Upper lobe of right lung (tissue), 1 donor: Measurements from ENCODE around the gene PAK4. TPM values are rescaled to one million over a fixed set of nuclear protein-coding genes. Genes with fewer than 3 reads are reported as not detected.

ENCODE experiments used
- ATAC-seq: fragments of 200-7000 bp; cut with Tn5 transposase; one replicate; pipeline ENCODE4 v1.9.1; 2020; ENCODE audit warnings: mild to moderate bottlenecking, moderate library complexity
- DNase-seq: peaks from one replicate; pipeline ENCODE4 v3.0.0-alpha.2; 2020
- H3K27ac ChIP-seq: fragments of 200-600 bp; one replicate; pipeline ENCODE4 v1.8.0; 2022
- H3K27me3 ChIP-seq: fragments of 200-600 bp; one replicate; pipeline ENCODE4 v1.8.0; 2022; ENCODE audit warnings: mild to moderate bottlenecking
- H3K36me3 ChIP-seq: fragments of 200-600 bp; one replicate; pipeline ENCODE4 v1.8.0; 2022
- H3K4me1 ChIP-seq: fragments of 200-600 bp; one replicate; pipeline ENCODE4 v1.8.0; 2022
- H3K4me3 ChIP-seq: fragments of 200-600 bp; one replicate; pipeline ENCODE4 v1.8.0; 2022; ENCODE audit warnings: mild to moderate bottlenecking
- H3K9me3 ChIP-seq: fragments of 200-600 bp; one replicate; pipeline ENCODE4 v1.8.0; 2022
- intact Hi-C: fragments of 100-400 bp; cut with DNase I; formaldehyde crosslinking; loops from one replicate; pipeline ENCODE4 v1.11.0; 2022
- total RNA-seq: library from RNA; stranded (reverse); fragmentation: NEBNext Ultra II Directional; extraction: Animal tissue kit (Norgen Biotek cat#: 25700); gene quantifications from one replicate; pipeline ENCODE4 v1.2.1, GENCODE V29; 2021
- TF ChIP-seq, protein P1 (sequence below): fragments of 200-600 bp; IDR thresholded peaks from one replicate; pipeline ENCODE4 v1.8.0; 2022; ENCODE audit warnings: antibody characterized with exemption
- donor health status: DM: no; HTN: yes; CAD: no; lungs with severe emphysema.

PAK4 gene
- total RNA-seq, 1 donor from 2014 or later = 72.8 TPM

DNA sequence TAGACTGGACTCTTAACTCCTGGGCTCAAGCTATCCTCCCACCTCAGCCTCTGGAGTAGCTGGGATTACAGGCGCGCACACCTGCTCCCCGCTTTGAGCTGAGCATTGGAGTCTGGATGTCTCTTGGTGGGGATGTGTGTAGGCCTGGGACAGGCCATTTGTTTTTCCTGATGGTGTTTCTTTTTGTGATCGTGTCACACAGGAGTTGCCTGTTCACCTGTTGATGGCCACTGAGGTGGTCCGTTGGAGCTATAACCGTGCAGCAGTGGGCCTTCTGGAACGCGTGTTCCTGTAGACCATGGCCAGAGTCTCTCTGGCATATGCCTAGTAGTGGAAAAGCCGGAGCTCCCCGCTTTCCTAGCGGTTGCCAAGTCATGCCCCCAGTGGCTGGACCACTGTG, 3.5 kb downstream of the PAK4 start:
- Histone ChIP-seq H3K4me1 (peaks cover 56% of the 10 kb centered on the region), H3K27ac (peak overlapping the region; percentile 51), H3K4me3 (no peak overlapping the region), H3K36me3 (no peaks in the 10 kb centered on the region), H3K9me3 (no peaks in the 10 kb centered on the region), H3K27me3 (no peaks in the 10 kb centered on the region)
- intact Hi-C loops = loop anchor here (10.0 kb wide), 1 partner anchor 196 kb away; the partner anchor contains the start of gene LRFN1
- TF ChIP-seq, protein P1, sequence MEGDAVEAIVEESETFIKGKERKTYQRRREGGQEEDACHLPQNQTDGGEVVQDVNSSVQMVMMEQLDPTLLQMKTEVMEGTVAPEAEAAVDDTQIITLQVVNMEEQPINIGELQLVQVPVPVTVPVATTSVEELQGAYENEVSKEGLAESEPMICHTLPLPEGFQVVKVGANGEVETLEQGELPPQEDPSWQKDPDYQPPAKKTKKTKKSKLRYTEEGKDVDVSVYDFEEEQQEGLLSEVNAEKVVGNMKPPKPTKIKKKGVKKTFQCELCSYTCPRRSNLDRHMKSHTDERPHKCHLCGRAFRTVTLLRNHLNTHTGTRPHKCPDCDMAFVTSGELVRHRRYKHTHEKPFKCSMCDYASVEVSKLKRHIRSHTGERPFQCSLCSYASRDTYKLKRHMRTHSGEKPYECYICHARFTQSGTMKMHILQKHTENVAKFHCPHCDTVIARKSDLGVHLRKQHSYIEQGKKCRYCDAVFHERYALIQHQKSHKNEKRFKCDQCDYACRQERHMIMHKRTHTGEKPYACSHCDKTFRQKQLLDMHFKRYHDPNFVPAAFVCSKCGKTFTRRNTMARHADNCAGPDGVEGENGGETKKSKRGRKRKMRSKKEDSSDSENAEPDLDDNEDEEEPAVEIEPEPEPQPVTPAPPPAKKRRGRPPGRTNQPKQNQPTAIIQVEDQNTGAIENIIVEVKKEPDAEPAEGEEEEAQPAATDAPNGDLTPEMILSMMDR = no peak
- no peak for ATAC-seq
- DNase-seq = no peak

DNA sequence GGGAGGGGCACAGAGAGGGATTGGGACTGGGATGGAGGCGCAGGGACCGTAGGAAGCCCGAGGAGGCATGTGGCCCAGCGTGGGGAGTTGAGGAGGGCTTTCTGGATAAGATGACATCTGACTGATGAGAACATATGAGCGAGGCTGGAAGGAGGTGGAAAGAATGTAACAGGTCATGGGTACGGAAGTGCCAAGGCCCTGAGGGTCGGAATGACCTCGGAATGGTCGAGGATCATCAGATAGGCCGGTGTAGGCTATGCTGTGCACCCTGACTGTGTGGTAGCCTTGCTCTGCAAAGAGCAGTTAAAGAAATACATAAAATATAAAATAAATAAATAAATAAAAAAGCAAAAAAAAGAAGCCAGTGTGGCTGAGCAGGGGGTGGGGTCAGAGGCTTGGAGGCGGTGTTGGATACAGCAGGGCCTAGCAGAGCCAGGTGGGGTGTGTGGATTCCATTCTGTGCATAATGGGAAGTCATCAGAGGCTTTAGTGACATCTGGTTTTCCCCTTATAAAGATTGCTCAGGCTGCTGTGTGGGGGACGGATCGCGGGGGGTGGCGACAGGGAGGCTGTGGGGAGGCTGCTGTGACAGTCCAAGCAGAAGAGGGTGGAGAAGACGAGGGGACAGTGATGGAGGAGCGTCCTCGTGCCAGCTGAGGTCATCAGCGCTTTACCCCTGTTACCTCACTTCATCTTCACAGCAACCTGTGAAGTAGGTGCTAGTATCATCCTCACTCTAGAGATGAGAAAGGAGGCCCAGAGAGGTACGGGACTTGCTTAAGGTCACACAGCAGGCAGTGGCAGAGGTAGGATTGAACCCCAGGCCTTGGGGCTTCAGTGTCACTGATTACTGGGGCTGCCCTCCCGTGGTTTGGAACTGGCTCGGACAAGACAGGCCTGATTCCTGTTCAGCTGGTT, 5.0 kb downstream of the PAK4 start:
- intact Hi-C loops = no loop called here
- H3K36me3 ChIP-seq = no peaks in the 10 kb centered on the region
- H3K27ac ChIP-seq = peak overlapping the region; percentile 78
- no peaks in the 10 kb centered on the region for H3K27me3 ChIP-seq
- no peaks in the 10 kb centered on the region for H3K9me3 ChIP-seq
- TF ChIP-seq, protein P1 = no peak
- H3K4me1 ChIP-seq = peaks cover 58% of the 10 kb centered on the region
- ATAC-seq = no peak
- no peak for DNase-seq
- no peak overlapping the region for H3K4me3 ChIP-seq

DNA sequence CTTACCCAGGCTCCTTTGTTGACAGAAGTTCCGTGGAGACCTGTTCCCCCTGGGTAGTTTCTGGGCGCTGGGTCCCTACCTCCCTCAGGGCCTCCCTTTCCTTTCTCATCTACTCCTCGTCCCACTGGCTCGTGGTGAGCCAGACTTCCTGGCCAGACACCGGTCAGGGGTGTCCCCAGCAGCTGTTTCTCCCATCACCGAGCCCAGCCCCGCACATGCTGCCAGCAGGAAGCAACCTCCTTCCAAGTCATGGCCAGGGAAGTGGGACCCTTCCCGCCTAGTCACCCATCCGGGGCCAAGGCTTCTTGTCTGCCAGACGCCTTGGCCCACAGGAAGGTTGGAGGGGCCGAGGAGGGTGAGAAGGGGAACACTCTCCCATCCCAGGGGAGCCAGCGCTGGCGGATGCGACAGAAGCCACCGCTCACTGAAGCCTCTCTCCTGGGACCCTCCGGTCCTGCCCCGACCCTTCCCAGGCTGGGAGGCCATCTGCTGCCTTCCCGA, 5.7 kb downstream of the PAK4 start:
- peak; percentile 1 for ATAC-seq
- intact Hi-C loops = no loop called here
- Histone ChIP-seq H3K4me3 (no peak overlapping the region), H3K36me3 (no peaks in the 10 kb centered on the region), H3K4me1 (peaks cover 60% of the 10 kb centered on the region), H3K9me3 (no peaks in the 10 kb centered on the region), H3K27ac (peak overlapping the region; percentile 78), H3K27me3 (no peaks in the 10 kb centered on the region)
- TF ChIP-seq, protein P1 = no peak
- no peak for DNase-seq

DNA sequence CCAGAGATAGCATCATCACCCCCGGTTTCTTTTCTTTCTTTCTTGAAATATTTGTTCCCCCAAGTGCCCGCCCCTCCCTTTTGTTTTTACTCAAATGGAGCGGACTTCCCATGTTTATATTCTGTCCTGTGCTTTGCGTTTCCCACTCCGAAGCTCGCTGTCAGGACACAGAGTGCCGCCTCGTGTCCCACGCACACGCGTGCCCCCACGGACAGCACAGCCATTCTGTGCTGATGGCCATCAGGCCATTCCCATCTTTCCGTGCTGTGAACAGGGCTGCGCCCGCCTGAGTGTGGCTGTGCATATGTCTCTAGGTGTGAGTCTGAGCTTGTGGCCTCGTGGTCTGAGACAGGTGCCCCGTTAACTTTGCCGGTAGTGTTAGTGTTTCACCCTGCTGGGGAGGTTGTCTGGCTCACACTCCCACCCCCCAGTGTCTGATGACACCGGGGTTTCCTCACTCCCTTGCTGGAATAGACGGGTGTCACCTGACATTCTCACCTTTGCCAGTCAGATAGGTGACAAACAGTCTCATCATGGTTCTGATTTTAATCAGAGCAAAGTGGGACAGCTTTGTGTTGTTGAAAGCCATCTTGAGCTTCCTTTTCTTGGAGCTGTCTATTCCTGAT, 6.9 kb downstream of the PAK4 start:
- intact Hi-C loops = no loop called here
- Histone ChIP-seq H3K9me3 (no peaks in the 10 kb centered on the region), H3K27me3 (no peaks in the 10 kb centered on the region), H3K36me3 (no peaks in the 10 kb centered on the region), H3K27ac (peak overlapping the region; percentile 78), H3K4me3 (no peak overlapping the region), H3K4me1 (peaks cover 63% of the 10 kb centered on the region)
- no peak for DNase-seq
- ATAC-seq = no peak
- TF ChIP-seq, protein P1 = no peak

DNA sequence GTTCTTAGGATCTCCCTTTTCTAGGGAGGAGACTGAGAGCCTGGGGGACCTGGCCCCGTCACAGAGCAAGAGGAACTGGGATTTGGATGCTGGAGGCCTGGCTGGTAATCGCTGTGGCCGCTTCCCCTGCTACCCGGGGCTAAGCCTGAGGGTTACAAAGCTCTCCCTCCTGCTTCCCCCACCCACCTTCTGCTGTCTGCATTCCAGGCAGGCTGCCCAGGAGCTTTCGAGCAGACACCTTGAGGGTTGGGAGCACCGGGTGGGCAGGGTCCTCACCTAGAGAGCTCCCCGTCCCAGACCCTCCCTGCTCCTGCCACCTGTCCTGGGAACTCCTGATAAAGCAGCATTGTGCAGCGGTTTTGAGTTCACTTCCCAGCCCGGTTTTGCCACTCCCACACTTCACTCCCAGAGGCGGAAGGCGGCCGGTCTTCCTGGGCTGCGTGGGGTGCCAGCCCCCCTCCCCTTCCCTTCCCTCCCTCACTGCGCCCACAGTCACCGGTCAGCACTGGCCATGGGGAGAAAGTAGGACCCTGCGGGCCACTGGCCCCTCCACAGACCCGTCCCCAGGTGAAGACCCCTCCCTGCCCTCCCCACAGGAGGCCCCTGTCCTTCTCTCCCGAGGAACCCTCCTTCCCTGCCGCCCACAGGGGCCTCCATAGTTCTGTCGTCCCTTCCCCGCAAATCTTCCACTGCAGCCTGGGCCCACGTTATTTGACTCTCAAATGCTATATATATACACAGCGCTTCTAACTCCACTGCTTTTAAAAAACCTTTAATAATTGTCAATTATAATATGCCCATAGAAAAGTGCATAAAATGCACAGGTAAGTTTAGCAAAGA, 8.1 kb downstream of the PAK4 start:
- intact Hi-C loops = no loop called here
- peak overlapping the region; percentile 23 for H3K4me3 ChIP-seq
- H3K36me3 ChIP-seq = no peaks in the 10 kb centered on the region
- ATAC-seq (peak; percentile 80), DNase-seq (peak; percentile 85)
- H3K9me3 ChIP-seq = no peaks in the 10 kb centered on the region
- peak overlapping the region; percentile 78 for H3K27ac ChIP-seq
- TF ChIP-seq, protein P1 = no peak
- H3K27me3 ChIP-seq = no peaks in the 10 kb centered on the region
- peaks cover 59% of the 10 kb centered on the region for H3K4me1 ChIP-seq
